ENCODE results near the gene ANKLE2.

ANKLE2 gene

GRCh38 chr12:132743831-132744230 is 17.8 kb downstream of the ANKLE2 start:
- DNase-seq (ENCODE audit: low read depth) = no peak

- no peak for DNase-seq (ENCODE audit: low read depth)
Measured at GRCh38 chr12:132741620-132742019, 20.0 kb downstream of the ANKLE2 start.

- no peak for DNase-seq (ENCODE audit: low read depth)
Measured at GRCh38 chr12:132740652-132741051, 21.0 kb downstream of the ANKLE2 start.

- DNase-seq (ENCODE audit: low read depth) = no peak
Measured at GRCh38 chr12:132740313-132740646, 21.4 kb downstream of the ANKLE2 start.

GRCh38 chr12:132739600-132740312 is 21.9 kb downstream of the ANKLE2 start:
- DNase-seq (ENCODE audit: low read depth) = no peak

- no peak for DNase-seq (ENCODE audit: low read depth)
Measured at GRCh38 chr12:132736913-132737312, 24.7 kb downstream of the ANKLE2 start.

- DNase-seq (ENCODE audit: low read depth) = no peak
Measured at GRCh38 chr12:132736378-132736777, 25.3 kb downstream of the ANKLE2 start.

- DNase-seq (ENCODE audit: low read depth) = no peak
Measured at GRCh38 chr12:132735496-132735895, 26.1 kb downstream of the ANKLE2 start.

GRCh38 chr12:132734206-132734605 is 27.4 kb downstream of the ANKLE2 start:
- DNase-seq (ENCODE audit: low read depth) = no peak

- no peak for DNase-seq (ENCODE audit: low read depth)
Measured at GRCh38 chr12:132731574-132731973, 30.1 kb downstream of the ANKLE2 start.

- DNase-seq (ENCODE audit: low read depth) = no peak
Measured at GRCh38 chr12:132730353-132730752, 31.3 kb downstream of the ANKLE2 start.

- no peak for DNase-seq (ENCODE audit: low read depth)
Measured at GRCh38 chr12:132729541-132730320, 31.9 kb downstream of the ANKLE2 start.

- no peak for DNase-seq (ENCODE audit: low read depth)
Measured at GRCh38 chr12:132728502-132728901, 33.1 kb downstream of the ANKLE2 start.

GRCh38 chr12:132727091-132727794 is 34.4 kb downstream of the ANKLE2 start:
- no peak for DNase-seq (ENCODE audit: low read depth)

- no peak for DNase-seq (ENCODE audit: low read depth)
Measured at GRCh38 chr12:132726386-132726785, 35.2 kb downstream of the ANKLE2 start.

GRCh38 chr12:132724506-132725241 is 37.0 kb downstream of the ANKLE2 start:
- DNase-seq (ENCODE audit: low read depth) = no peak

- no peak for DNase-seq (ENCODE audit: low read depth)
Measured at GRCh38 chr12:132723764-132724140, 37.9 kb downstream of the ANKLE2 start.

- DNase-seq (ENCODE audit: low read depth) = no peak
Measured at GRCh38 chr12:132723015-132723763, 38.4 kb downstream of the ANKLE2 start.

GRCh38 chr12:132720606-132721345 is 40.9 kb downstream of the ANKLE2 start:
- no peak for DNase-seq (ENCODE audit: low read depth)

- DNase-seq (ENCODE audit: low read depth) = no peak
Measured at GRCh38 chr12:132719954-132720324, 41.7 kb downstream of the ANKLE2 start.
